GM23338 (cell line): Measurements from ENCODE around the gene RNF207.

ENCODE experiments used
- CREB1 ChIP-seq: fragments of 250-450 bp; sonication (Bioruptor Pico); IDR thresholded peaks from 2 replicates; pipeline ENCODE4 v1.5.0; 2020; ENCODE audit warnings: low read depth, mild to moderate bottlenecking, moderate library complexity
- CTCF ChIP-seq, 2 experiments: fragments of 200-600 bp in 1 of 2; sonication (generic) in 1 of 2; conservative IDR thresholded peaks; 2 replicates each; pipeline versions ENCODE4 v1.5.1 to v1.6.1; 2016 to 2017; ENCODE audit warnings: antibody characterized with exemption in 2 of 2, low read depth in 2 of 2, mild to moderate bottlenecking in 2 of 2, moderate library complexity in 1 of 2
- ETS1 ChIP-seq: IDR thresholded peaks from 2 replicates; pipeline ENCODE4 v1.6.1; 2016; ENCODE audit warnings: antibody characterized with exemption
- EZH2 ChIP-seq: fragments of 200-600 bp; sonication (generic); IDR thresholded peaks from one replicate; pipeline ENCODE4 v1.8.0; 2017; ENCODE audit warnings: antibody characterized with exemption, mild to moderate bottlenecking, low read depth; ENCODE audit not compliant: unreplicated experiment
- EZH2phosphoT487 ChIP-seq: fragments of 200-600 bp; sonication (generic); IDR thresholded peaks from one replicate; pipeline ENCODE4 v1.8.1; 2018; ENCODE audit warnings: antibody characterized with exemption; ENCODE audit not compliant: unreplicated experiment
- JUNB ChIP-seq: IDR thresholded peaks from one replicate; pipeline ENCODE4 v1.6.1; 2016; ENCODE audit warnings: antibody characterized with exemption; ENCODE audit not compliant: unreplicated experiment
- POLR2AphosphoS5 ChIP-seq: IDR thresholded peaks from 2 replicates; pipeline ENCODE4 v1.6.1; 2016; ENCODE audit warnings: antibody characterized with exemption, low read depth
- ZNF114 ChIP-seq: fragments of 250-450 bp; sonication (Bioruptor Pico); IDR thresholded peaks from 2 replicates; pipeline ENCODE4 v1.5.0; 2020; ENCODE audit warnings: mild to moderate bottlenecking, moderate library complexity
- ZNF331 ChIP-seq: fragments of 250-450 bp; sonication (Bioruptor Pico); IDR thresholded peaks from 2 replicates; pipeline ENCODE4 v1.5.0; 2020; ENCODE audit warnings: low read depth, mild to moderate bottlenecking, moderate library complexity
- TF ChIP-seq, protein P1 (sequence below): IDR thresholded peaks from one replicate; pipeline ENCODE4 v1.6.1; 2018; ENCODE audit warnings: antibody characterized with exemption; ENCODE audit not compliant: unreplicated experiment
- TF ChIP-seq, protein P2 (sequence below): fragments of 250-450 bp; sonication (Bioruptor Pico); IDR thresholded peaks from 2 replicates; pipeline ENCODE4 v1.5.0; 2020; ENCODE audit warnings: mild to moderate bottlenecking, moderate library complexity

DNA sequence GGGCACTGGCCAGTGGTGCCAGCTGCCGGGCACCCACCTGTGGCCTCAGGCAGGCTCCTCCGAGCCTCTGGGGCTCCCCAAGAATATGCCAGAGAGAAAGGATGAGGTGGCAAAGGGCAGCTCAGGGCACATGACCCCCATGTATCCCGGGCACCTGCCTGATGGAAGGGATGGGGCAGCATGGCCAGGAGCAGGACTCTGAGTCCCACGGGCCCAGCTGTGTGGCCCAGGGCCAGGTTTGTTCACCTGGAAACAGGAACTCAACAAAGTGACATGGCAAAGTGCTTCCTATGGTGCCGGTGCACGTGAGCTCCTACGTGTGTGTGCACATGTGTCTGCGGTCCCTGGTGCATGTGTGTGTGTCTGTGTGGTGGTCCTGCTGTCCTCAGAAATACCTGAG, 64.5 kb downstream of the RNF207 start:
- TF ChIP-seq, protein P1, sequence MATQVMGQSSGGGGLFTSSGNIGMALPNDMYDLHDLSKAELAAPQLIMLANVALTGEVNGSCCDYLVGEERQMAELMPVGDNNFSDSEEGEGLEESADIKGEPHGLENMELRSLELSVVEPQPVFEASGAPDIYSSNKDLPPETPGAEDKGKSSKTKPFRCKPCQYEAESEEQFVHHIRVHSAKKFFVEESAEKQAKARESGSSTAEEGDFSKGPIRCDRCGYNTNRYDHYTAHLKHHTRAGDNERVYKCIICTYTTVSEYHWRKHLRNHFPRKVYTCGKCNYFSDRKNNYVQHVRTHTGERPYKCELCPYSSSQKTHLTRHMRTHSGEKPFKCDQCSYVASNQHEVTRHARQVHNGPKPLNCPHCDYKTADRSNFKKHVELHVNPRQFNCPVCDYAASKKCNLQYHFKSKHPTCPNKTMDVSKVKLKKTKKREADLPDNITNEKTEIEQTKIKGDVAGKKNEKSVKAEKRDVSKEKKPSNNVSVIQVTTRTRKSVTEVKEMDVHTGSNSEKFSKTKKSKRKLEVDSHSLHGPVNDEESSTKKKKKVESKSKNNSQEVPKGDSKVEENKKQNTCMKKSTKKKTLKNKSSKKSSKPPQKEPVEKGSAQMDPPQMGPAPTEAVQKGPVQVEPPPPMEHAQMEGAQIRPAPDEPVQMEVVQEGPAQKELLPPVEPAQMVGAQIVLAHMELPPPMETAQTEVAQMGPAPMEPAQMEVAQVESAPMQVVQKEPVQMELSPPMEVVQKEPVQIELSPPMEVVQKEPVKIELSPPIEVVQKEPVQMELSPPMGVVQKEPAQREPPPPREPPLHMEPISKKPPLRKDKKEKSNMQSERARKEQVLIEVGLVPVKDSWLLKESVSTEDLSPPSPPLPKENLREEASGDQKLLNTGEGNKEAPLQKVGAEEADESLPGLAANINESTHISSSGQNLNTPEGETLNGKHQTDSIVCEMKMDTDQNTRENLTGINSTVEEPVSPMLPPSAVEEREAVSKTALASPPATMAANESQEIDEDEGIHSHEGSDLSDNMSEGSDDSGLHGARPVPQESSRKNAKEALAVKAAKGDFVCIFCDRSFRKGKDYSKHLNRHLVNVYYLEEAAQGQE: no peak
- TF ChIP-seq CREB1: no peak
- no peak for TF ChIP-seq CTCF (conservative IDR thresholded peaks at IDR 0.05; ENCODE audit: low read depth in 2 of 2)
- TF ChIP-seq POLR2AphosphoS5: no peak
- TF ChIP-seq EZH2phosphoT487: no peak
- TF ChIP-seq ZNF331 (CRISPR knock-in tag): no peak
- TF ChIP-seq EZH2: no peak
- TF ChIP-seq ETS1: no peak
- TF ChIP-seq JUNB: no peak
- TF ChIP-seq ZNF114: no peak
- TF ChIP-seq, protein P2, sequence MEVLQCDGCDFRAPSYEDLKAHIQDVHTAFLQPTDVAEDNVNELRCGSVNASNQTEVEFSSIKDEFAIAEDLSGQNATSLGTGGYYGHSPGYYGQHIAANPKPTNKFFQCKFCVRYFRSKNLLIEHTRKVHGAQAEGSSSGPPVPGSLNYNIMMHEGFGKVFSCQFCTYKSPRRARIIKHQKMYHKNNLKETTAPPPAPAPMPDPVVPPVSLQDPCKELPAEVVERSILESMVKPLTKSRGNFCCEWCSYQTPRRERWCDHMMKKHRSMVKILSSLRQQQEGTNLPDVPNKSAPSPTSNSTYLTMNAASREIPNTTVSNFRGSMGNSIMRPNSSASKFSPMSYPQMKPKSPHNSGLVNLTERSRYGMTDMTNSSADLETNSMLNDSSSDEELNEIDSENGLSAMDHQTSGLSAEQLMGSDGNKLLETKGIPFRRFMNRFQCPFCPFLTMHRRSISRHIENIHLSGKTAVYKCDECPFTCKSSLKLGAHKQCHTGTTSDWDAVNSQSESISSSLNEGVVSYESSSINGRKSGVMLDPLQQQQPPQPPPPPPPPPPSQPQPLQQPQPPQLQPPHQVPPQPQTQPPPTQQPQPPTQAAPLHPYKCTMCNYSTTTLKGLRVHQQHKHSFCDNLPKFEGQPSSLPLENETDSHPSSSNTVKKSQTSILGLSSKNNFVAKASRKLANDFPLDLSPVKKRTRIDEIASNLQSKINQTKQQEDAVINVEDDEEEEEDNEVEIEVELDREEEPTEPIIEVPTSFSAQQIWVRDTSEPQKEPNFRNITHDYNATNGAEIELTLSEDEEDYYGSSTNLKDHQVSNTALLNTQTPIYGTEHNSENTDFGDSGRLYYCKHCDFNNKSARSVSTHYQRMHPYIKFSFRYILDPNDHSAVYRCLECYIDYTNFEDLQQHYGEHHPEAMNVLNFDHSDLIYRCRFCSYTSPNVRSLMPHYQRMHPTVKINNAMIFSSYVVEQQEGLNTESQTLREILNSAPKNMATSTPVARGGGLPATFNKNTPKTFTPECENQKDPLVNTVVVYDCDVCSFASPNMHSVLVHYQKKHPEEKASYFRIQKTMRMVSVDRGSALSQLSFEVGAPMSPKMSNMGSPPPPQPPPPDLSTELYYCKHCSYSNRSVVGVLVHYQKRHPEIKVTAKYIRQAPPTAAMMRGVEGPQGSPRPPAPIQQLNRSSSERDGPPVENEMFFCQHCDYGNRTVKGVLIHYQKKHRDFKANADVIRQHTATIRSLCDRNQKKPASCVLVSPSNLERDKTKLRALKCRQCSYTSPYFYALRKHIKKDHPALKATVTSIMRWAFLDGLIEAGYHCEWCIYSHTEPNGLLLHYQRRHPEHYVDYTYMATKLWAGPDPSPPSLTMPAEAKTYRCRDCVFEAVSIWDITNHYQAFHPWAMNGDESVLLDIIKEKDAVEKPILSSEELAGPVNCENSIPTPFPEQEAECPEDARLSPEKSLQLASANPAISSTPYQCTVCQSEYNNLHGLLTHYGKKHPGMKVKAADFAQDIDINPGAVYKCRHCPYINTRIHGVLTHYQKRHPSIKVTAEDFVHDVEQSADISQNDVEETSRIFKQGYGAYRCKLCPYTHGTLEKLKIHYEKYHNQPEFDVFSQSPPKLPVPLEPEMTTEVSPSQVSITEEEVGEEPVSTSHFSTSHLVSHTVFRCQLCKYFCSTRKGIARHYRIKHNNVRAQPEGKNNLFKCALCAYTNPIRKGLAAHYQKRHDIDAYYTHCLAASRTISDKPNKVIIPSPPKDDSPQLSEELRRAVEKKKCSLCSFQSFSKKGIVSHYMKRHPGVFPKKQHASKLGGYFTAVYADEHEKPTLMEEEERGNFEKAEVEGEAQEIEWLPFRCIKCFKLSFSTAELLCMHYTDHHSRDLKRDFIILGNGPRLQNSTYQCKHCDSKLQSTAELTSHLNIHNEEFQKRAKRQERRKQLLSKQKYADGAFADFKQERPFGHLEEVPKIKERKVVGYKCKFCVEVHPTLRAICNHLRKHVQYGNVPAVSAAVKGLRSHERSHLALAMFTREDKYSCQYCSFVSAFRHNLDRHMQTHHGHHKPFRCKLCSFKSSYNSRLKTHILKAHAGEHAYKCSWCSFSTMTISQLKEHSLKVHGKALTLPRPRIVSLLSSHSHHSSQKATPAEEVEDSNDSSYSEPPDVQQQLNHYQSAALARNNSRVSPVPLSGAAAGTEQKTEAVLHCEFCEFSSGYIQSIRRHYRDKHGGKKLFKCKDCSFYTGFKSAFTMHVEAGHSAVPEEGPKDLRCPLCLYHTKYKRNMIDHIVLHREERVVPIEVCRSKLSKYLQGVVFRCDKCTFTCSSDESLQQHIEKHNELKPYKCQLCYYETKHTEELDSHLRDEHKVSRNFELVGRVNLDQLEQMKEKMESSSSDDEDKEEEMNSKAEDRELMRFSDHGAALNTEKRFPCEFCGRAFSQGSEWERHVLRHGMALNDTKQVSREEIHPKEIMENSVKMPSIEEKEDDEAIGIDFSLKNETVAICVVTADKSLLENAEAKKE: no peak
